ENCODE measurements around the gene TLL1. TPM values are rescaled to one million over a fixed set of nuclear protein-coding genes. Genes with fewer than 3 reads are reported as not detected.

Gene TLL1
- total RNA-seq = 2.7 and 3.5 TPM in 2 replicates

GRCh38 chr4:165872461-165873297, at the start of gene TLL1:
Gene TLL1 (plus strand): TSS chr4:165873237. CDS start chr4:165873905, 668 bp downstream.

Data from mammary microvascular endothelial cell (primary cell).